ENCODE results near the gene PVALEF. TPM values are rescaled to one million over a fixed set of nuclear protein-coding genes. Genes with fewer than 3 reads are reported as not detected.

The PVALEF gene
- total and polyA plus RNA-seq, 2 experiments from 2014 or later, result not detected

DNA sequence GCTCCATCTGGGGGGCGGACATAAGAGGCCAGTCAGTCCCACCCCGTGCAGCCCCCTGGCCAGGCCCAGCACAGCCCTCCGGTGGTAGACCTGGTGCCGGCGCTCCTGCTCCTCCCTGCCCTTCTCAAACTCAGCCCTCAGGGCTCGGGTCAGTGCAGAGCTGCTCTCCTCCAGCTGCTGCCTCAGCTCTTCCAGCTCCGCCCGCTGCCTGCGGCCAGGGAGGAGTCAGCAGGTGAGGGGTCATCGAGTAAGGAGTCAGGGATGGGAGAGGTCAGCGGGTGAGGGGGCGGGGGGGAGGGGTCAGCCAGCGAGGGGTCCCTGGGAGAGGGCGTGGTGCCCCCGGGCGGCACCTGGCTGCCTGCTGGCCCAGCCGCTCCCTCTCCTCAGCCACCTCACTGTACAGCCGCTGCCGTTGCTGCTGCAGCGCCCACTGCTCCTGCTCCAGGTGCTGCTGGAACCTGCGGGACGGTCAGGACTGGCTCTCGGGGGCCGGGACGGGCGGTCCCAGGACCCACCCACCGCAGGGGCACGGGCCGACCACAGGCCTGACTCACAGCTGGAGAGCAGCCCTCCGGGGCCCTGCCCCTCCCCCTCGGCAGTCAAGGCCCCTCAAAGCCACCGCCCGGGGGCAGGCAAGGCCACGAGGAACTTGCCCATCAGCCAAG is 27.2 kb downstream of the PVALEF start:
- TF ChIP-seq EZH2phosphoT487 (IDR thresholded peaks at IDR 0.05; ENCODE audit: insufficient read depth, low read depth) (no peak), EZH2 (IDR thresholded peaks at IDR 0.05; ENCODE audit: insufficient read depth, poor library complexity, severe bottlenecking) (no peak)
- H3K36me3 ChIP-seq (ENCODE audit: low read depth), result no peaks in the 10 kb centered on the region

DNA sequence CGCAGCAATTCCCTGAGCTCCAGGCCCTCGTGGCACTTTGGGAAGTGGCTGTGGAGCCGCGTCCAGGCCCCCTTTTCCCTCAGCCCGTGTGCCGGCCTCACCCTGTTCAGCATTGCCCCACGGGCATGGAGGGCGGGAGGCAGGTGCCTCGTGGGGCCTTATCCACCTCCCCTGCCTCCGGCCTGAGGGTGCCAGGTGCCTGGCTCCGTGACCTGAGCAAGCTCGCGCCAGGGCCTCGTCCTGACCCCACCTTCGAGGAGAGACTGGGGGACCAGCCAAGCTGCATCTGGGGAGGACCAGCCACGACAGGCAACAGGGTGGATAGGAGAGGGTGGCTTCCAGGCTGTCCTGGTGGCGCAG is 27.7 kb downstream of the PVALEF start:
- Histone ChIP-seq H3K27ac (no peak overlapping the region), H2AFZ (no peak overlapping the region), H3K4me2 (ENCODE audit: unreplicated experiment) (no peak overlapping the region), H3F3A (ENCODE audit: insufficient read depth) (no peaks in the 10 kb centered on the region), H3K79me2 (ENCODE audit: insufficient read depth) (no peaks in the 10 kb centered on the region), H3K4me1 (ENCODE audit: insufficient read depth) (no peaks in the 10 kb centered on the region), H3K36me3 (ENCODE audit: low read depth) (no peaks in the 10 kb centered on the region), H3K9me3 (ENCODE audit: low read depth) (no peaks in the 10 kb centered on the region), H3K27me3 (replicated peaks; ENCODE audit: insufficient read depth) (no peaks in the 10 kb centered on the region), H3K9ac (no peak overlapping the region), H3K9me2 (ENCODE audit: insufficient read depth) (no peaks in the 10 kb centered on the region), H3K4me3 (no peak overlapping the region), H4K20me1 (ENCODE audit: insufficient read depth) (no peaks in the 10 kb centered on the region)
- 84 to 88% methylated on average over 17 of the region's 17 CpGs for WGBS, 2 experiments (ENCODE audit: low coverage in 1 of 2, low lambda C conversion rate in 2 of 2, missing lambda C conversion rate in 2 of 2)
- in situ Hi-C loops (cut with MboI), result no loop called here
- TF ChIP-seq EZH2 (IDR thresholded peaks at IDR 0.05; ENCODE audit: insufficient read depth, poor library complexity, severe bottlenecking) (no peak), EZH2phosphoT487 (IDR thresholded peaks at IDR 0.05; ENCODE audit: insufficient read depth, low read depth) (no peak)
- DNase-seq, result no peak

More for the DNA sequence above, 27.2 kb downstream of the PVALEF start:
- Histone ChIP-seq H3K4me3 (no peak overlapping the region), H3K79me2 (ENCODE audit: insufficient read depth) (no peaks in the 10 kb centered on the region), H3F3A (ENCODE audit: insufficient read depth) (no peaks in the 10 kb centered on the region), H3K9me3 (ENCODE audit: low read depth) (no peaks in the 10 kb centered on the region), H3K4me1 (ENCODE audit: insufficient read depth) (no peaks in the 10 kb centered on the region), H3K27me3 (replicated peaks; ENCODE audit: insufficient read depth) (no peaks in the 10 kb centered on the region), H3K9me2 (ENCODE audit: insufficient read depth) (no peaks in the 10 kb centered on the region), H3K4me2 (ENCODE audit: unreplicated experiment) (no peak overlapping the region), H3K9ac (no peak overlapping the region), H2AFZ (no peak overlapping the region), H4K20me1 (ENCODE audit: insufficient read depth) (no peaks in the 10 kb centered on the region), H3K27ac (no peak overlapping the region)
- 86 to 87% methylated on average over 25 to 34 of the region's 34 CpGs for WGBS, 2 experiments (ENCODE audit: low coverage in 1 of 2, low lambda C conversion rate in 2 of 2, missing lambda C conversion rate in 2 of 2)
- in situ Hi-C loops (cut with MboI), result no loop called here
- no peak for DNase-seq

DNA sequence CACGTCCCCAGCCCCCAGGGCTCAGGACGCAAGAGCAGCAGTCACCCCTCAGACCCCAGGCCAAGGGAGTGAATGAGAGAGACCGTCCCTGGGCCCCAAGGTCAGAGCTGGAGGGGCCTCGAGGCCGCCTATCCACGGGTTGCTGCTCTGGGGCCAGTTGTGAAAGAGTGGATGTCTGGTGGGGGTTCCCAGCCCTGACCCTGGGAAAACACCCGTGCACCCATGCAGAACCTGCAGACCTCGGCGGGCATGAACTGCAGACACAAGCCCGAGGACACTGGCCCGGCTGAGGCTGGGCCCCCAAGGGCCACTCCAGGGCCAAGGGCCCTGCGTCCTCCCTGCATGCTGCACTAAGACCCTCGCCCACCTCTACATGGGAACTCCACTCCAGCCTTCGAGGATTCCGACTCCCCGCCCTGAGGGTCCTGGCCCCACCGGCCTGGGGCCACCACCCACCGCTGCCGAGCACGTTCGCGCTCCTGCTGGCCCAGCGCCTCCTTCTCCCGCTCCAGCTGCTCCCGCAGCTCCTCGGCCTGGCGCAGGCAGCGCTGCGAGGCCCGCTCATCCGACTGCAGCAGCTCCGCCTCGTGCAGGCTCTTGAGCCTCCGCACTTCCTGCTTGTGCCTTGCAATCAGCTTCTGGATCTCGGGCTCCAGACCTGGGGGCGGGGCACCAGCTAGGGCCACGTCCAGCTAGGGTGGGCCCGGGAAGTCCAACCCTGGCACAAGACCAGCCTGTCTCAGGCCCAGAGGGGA is 28.3 kb downstream of the PVALEF start:
- no peaks in the 10 kb centered on the region for H3K4me1 ChIP-seq (ENCODE audit: insufficient read depth)
- H3K27ac ChIP-seq, result no peak overlapping the region
- WGBS, 2 experiments (ENCODE audit: low coverage in 1 of 2, low lambda C conversion rate in 2 of 2, missing lambda C conversion rate in 2 of 2), result 89 to 90% methylated on average over 31 to 38 of the region's 38 CpGs
- no peak for DNase-seq
- no peaks in the 10 kb centered on the region for H4K20me1 ChIP-seq (ENCODE audit: insufficient read depth)
- H3K4me3 ChIP-seq, result no peak overlapping the region
- no peaks in the 10 kb centered on the region for H3K9me2 ChIP-seq (ENCODE audit: insufficient read depth)
- no peaks in the 10 kb centered on the region for H3F3A ChIP-seq (ENCODE audit: insufficient read depth)
- no peaks in the 10 kb centered on the region for H3K9me3 ChIP-seq (ENCODE audit: low read depth)
- H3K79me2 ChIP-seq (ENCODE audit: insufficient read depth), result no peaks in the 10 kb centered on the region
- no peaks in the 10 kb centered on the region for H3K27me3 ChIP-seq (replicated peaks; ENCODE audit: insufficient read depth)
- in situ Hi-C loops (cut with MboI), result no loop called here
- H3K9ac ChIP-seq, result no peak overlapping the region
- H2AFZ ChIP-seq, result no peak overlapping the region
- H3K4me2 ChIP-seq (ENCODE audit: unreplicated experiment), result no peak overlapping the region
- H3K36me3 ChIP-seq (ENCODE audit: low read depth), result no peaks in the 10 kb centered on the region
- no peak for TF ChIP-seq EZH2 (IDR thresholded peaks at IDR 0.05; ENCODE audit: insufficient read depth, poor library complexity, severe bottlenecking)
- TF ChIP-seq EZH2phosphoT487 (IDR thresholded peaks at IDR 0.05; ENCODE audit: insufficient read depth, low read depth), result no peak

DNA sequence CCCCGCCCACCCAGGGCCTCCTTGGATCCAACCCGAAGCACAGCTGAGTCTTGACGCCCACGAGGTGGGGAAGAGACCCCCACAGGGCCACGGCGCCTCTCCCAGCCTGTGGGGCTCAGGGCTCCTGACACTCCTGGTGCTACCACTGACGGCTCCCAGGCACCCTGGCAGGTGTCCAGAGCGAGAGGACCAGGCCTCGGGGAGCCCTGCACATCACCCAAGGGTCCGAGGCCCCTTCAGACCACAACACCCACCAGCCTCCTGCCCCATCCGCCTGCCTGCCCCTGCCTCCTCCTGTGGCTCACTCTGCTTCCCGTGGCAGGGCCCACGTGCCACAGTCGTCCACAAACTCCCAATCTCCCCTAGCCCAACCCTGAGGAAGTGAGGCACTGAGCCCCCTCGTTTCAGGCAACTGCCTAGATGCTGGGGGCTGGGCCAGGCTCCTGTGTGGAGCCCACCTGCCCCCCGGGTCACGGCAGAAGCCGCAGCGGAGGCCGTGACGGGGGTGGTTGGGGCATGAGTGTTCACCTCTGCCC is 29.0 kb downstream of the PVALEF start:
- 86% methylated on average over 21 of the region's 21 CpGs for WGBS, 2 experiments (ENCODE audit: low coverage in 1 of 2, low lambda C conversion rate in 2 of 2, missing lambda C conversion rate in 2 of 2)
- Histone ChIP-seq H3K79me2 (ENCODE audit: insufficient read depth) (no peaks in the 10 kb centered on the region), H4K20me1 (ENCODE audit: insufficient read depth) (no peaks in the 10 kb centered on the region), H3K36me3 (ENCODE audit: low read depth) (no peaks in the 10 kb centered on the region), H3K9me2 (ENCODE audit: insufficient read depth) (no peaks in the 10 kb centered on the region), H3K27me3 (replicated peaks; ENCODE audit: insufficient read depth) (no peaks in the 10 kb centered on the region), H3K4me1 (ENCODE audit: insufficient read depth) (no peaks in the 10 kb centered on the region), H3K27ac (no peak overlapping the region), H3K9ac (no peak overlapping the region), H3F3A (ENCODE audit: insufficient read depth) (no peaks in the 10 kb centered on the region), H3K4me2 (ENCODE audit: unreplicated experiment) (no peak overlapping the region), H3K4me3 (no peak overlapping the region), H3K9me3 (ENCODE audit: low read depth) (no peaks in the 10 kb centered on the region), H2AFZ (no peak overlapping the region)
- in situ Hi-C loops (cut with MboI), result no loop called here
- TF ChIP-seq EZH2phosphoT487 (IDR thresholded peaks at IDR 0.05; ENCODE audit: insufficient read depth, low read depth) (no peak), EZH2 (IDR thresholded peaks at IDR 0.05; ENCODE audit: insufficient read depth, poor library complexity, severe bottlenecking) (no peak)
- no peak for DNase-seq

Data from GM23248 (cell line).